Kidney (tissue), 14 donors: ENCODE results near the gene LHFPL3. TPM values are rescaled to one million over a fixed set of nuclear protein-coding genes. Genes with fewer than 3 reads are reported as not detected.

Experiments
- DNase-seq, 5 donors: peaks; one replicate each; pipeline ENCODE4 v3.0.0-alpha.2; 2013 to 2020
- FAIRE-seq: peaks from 2 replicates; lab custom pipeline; 2012; peaks lifted over from hg19 to GRCh38; lab: Jason Lieb, UNC
- H3K27ac ChIP-seq, 2 donors: one replicate each; pipeline ENCODE4 v1.7.0; 2013; ENCODE audit warnings: low read depth in 2 of 2, low read length in 2 of 2, inconsistent platforms in 1 of 2
- H3K27me3 ChIP-seq: one replicate; pipeline ENCODE4 v1.7.1; 2013; ENCODE audit warnings: low read length, inconsistent platforms; ENCODE audit not compliant: control insufficient read depth, insufficient read depth
- H3K36me3 ChIP-seq, 3 donors: one replicate each; pipeline versions ENCODE4 v1.7.0 to v1.7.1; 2013; ENCODE audit warnings: low read length in 3 of 3, control low read depth in 1 of 3, inconsistent platforms in 1 of 3; ENCODE audit not compliant: insufficient read depth in 3 of 3, control insufficient read depth in 2 of 3
- H3K4me1 ChIP-seq, 3 donors: one replicate each; pipeline versions ENCODE4 v1.7.0 to v1.7.1; 2013; ENCODE audit warnings: low read length in 3 of 3, inconsistent platforms in 1 of 3, low read depth in 1 of 3; ENCODE audit not compliant: control insufficient read depth in 2 of 3, insufficient read depth in 2 of 3
- H3K4me3 ChIP-seq, 3 donors: one replicate each; pipeline versions ENCODE4 v1.7.0 to v1.8.1; 2013; ENCODE audit warnings: low read length in 3 of 3, control low read depth in 1 of 3, inconsistent platforms in 1 of 3
- H3K9ac ChIP-seq, 3 donors: one replicate each; pipeline versions ENCODE4 v1.7.0 to v1.7.1; 2013; ENCODE audit warnings: low read length in 3 of 3, control low read depth in 1 of 3, inconsistent platforms in 1 of 3
- H3K9me3 ChIP-seq, 3 donors: one replicate each; pipeline versions ENCODE4 v1.7.0 to v1.7.1; 2013; ENCODE audit warnings: low read length in 3 of 3, control low read depth in 1 of 3, inconsistent platforms in 1 of 3; ENCODE audit not compliant: control insufficient read depth in 2 of 3, insufficient read depth in 1 of 3
- intact Hi-C: fragments of 100-400 bp; cut with DNase I; formaldehyde crosslinking; loops from one replicate; pipeline ENCODE4 v1.11.1; 2022
- polyA plus RNA-seq: library from polyadenylated mRNA; stranded (reverse); fragments of 350-450 nt; fragmentation: Illumina TruSeq; extraction: RNeasy Lipid Tissue Mini Kit (QIAGEN cat#74804); gene quantifications from one replicate; pipeline ENCODE4 v1.2.3, GENCODE V29; 2014; ENCODE audit warnings: low read depth, low replicate concordance; ENCODE audit not compliant: insufficient read depth
- total RNA-seq: library from RNA; stranded (reverse); fragmentation: NEBNext Ultra II Directional; extraction: Animal tissue kit (Norgen Biotek cat#: 25700); gene quantifications from one replicate; pipeline ENCODE4 v1.2.1, GENCODE V29; 2021
- TF ChIP-seq, protein P1 (sequence below): IDR thresholded peaks from 3 replicates; pipeline ENCODE4 v1.5.1; 2012; ENCODE audit warnings: mild to moderate bottlenecking, moderate library complexity, borderline replicate concordance; ENCODE audit not compliant: insufficient read depth; ENCODE audit errors: extremely low read depth
- donor health status: control.
- donor health status: control.
- donor health status: control.
- donor health status: control.
- donor health status: control.
- donor health status: DM: yes; HTN: yes; CAD: no.
- donor health status: Normal renal cell carcinoma (clear cell type).

The LHFPL3 gene
- total and polyA plus RNA-seq, 2 donors from 2014 or later, result not detected

GRCh38 chr7:104657134-104657533 lies 328.7 kb downstream of the LHFPL3 start:
- H3K36me3 ChIP-seq, result no peaks in the 10 kb centered on the region
- FAIRE-seq, result no peak
- TF ChIP-seq, protein P1, sequence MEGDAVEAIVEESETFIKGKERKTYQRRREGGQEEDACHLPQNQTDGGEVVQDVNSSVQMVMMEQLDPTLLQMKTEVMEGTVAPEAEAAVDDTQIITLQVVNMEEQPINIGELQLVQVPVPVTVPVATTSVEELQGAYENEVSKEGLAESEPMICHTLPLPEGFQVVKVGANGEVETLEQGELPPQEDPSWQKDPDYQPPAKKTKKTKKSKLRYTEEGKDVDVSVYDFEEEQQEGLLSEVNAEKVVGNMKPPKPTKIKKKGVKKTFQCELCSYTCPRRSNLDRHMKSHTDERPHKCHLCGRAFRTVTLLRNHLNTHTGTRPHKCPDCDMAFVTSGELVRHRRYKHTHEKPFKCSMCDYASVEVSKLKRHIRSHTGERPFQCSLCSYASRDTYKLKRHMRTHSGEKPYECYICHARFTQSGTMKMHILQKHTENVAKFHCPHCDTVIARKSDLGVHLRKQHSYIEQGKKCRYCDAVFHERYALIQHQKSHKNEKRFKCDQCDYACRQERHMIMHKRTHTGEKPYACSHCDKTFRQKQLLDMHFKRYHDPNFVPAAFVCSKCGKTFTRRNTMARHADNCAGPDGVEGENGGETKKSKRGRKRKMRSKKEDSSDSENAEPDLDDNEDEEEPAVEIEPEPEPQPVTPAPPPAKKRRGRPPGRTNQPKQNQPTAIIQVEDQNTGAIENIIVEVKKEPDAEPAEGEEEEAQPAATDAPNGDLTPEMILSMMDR, result no peak
- intact Hi-C loops, result no loop called here
- no peak overlapping the region for H3K9ac ChIP-seq
- H3K27me3 ChIP-seq, result no peaks in the 10 kb centered on the region
- H3K4me1 ChIP-seq, result no peaks in the 10 kb centered on the region
- no peaks in the 10 kb centered on the region for H3K9me3 ChIP-seq
- no peak overlapping the region for H3K27ac ChIP-seq
- no peak for DNase-seq
- no peak overlapping the region for H3K4me3 ChIP-seq

DNA sequence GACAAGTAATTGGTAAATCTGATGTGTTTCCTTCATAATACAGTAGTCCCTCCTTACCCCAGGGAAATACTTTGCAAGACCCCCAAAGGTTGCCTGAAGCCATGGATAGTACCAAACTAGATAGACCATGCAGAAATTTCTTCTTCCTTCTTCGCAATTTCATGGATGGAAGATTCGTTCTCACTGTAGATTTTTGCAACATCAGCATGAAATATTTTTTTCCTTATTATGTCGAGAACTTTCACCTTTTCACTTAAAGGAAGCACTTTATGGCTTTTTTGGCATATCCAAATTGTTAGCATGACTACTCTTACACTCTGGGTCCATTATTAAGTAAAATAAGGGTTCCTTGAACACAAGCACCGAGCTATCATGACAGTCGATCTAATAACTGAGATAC lies 333.2 kb downstream of the LHFPL3 start:
- no peak for FAIRE-seq
- Histone ChIP-seq H3K9ac (no peak overlapping the region), H3K27me3 (no peaks in the 10 kb centered on the region), H3K4me3 (no peak overlapping the region), H3K4me1 (no peaks in the 10 kb centered on the region), H3K9me3 (no peaks in the 10 kb centered on the region), H3K36me3 (no peaks in the 10 kb centered on the region), H3K27ac (no peak overlapping the region)
- TF ChIP-seq, protein P1, result no peak
- DNase-seq, result no peak
- intact Hi-C loops, result no loop called here

- H3K4me1 ChIP-seq, result no peaks in the 10 kb centered on the region
- no peak overlapping the region for H3K4me3 ChIP-seq
- DNase-seq, result no peak
- FAIRE-seq, result no peak
- intact Hi-C loops, result no loop called here
- no peaks in the 10 kb centered on the region for H3K36me3 ChIP-seq
- no peaks in the 10 kb centered on the region for H3K27me3 ChIP-seq
- TF ChIP-seq, protein P1, result no peak
- H3K9ac ChIP-seq, result no peak overlapping the region
- H3K27ac ChIP-seq, result no peak overlapping the region
- no peaks in the 10 kb centered on the region for H3K9me3 ChIP-seq
These were observed 336.2 kb downstream of the LHFPL3 start for GRCh38 chr7:104664648-104665047.

- no peak for FAIRE-seq
- TF ChIP-seq, protein P1, result no peak
- H3K36me3 ChIP-seq, result no peaks in the 10 kb centered on the region
- no peaks in the 10 kb centered on the region for H3K4me1 ChIP-seq
- no peak for DNase-seq
- no peak overlapping the region for H3K4me3 ChIP-seq
- intact Hi-C loops, result no loop called here
- no peaks in the 10 kb centered on the region for H3K9me3 ChIP-seq
- no peak overlapping the region for H3K27ac ChIP-seq
- H3K27me3 ChIP-seq, result no peaks in the 10 kb centered on the region
- no peak overlapping the region for H3K9ac ChIP-seq
These were observed 349.2 kb downstream of the LHFPL3 start for GRCh38 chr7:104677587-104677986.
